Lower lobe of right lung (tissue), 2 donors: ENCODE results near the gene RGMA. TPM values are rescaled to one million over a fixed set of nuclear protein-coding genes. Genes with fewer than 3 reads are reported as not detected.

Experiments
- ATAC-seq, 2 donors: fragments of 200-7000 bp; cut with Tn5 transposase; one replicate each; pipeline ENCODE4 v1.9.1; 2020 to 2022; ENCODE audit warnings: mild to moderate bottlenecking in 2 of 2, moderate library complexity in 2 of 2
- DNase-seq: peaks from one replicate; pipeline ENCODE4 v3.0.0-alpha.2; 2020
- H3K27ac ChIP-seq: fragments of 200-600 bp; one replicate; pipeline ENCODE4 v1.8.0; 2022
- H3K27me3 ChIP-seq: fragments of 200-600 bp; one replicate; pipeline ENCODE4 v1.8.0; 2022; ENCODE audit warnings: low read depth
- H3K36me3 ChIP-seq: fragments of 200-600 bp; one replicate; pipeline ENCODE4 v1.8.0; 2022; ENCODE audit warnings: mild to moderate bottlenecking
- H3K4me1 ChIP-seq: fragments of 200-600 bp; one replicate; pipeline ENCODE4 v1.8.0; 2022
- H3K4me3 ChIP-seq: fragments of 200-600 bp; one replicate; pipeline ENCODE4 v1.8.0; 2022; ENCODE audit warnings: mild to moderate bottlenecking
- H3K9me3 ChIP-seq: fragments of 200-600 bp; one replicate; pipeline ENCODE4 v1.8.0; 2022
- intact Hi-C: fragments of 100-400 bp; cut with DNase I; formaldehyde crosslinking; loops from one replicate; pipeline ENCODE4 v1.11.0; 2022
- total RNA-seq: library from RNA; stranded (reverse); fragmentation: NEBNext Ultra II Directional; extraction: Animal tissue kit (Norgen Biotek cat#: 25700); gene quantifications from one replicate; pipeline ENCODE4 v1.2.1, GENCODE V29; 2021
- TF ChIP-seq, protein P1 (sequence below): fragments of 200-600 bp; IDR thresholded peaks from one replicate; pipeline ENCODE4 v1.8.0; 2022; ENCODE audit warnings: antibody characterized with exemption, mild to moderate bottlenecking
- donor health status: DM: no; HTN: yes; CAD: no; lungs with severe emphysema.

Gene RGMA
- total RNA-seq, 1 donor from 2014 or later = 9.7 TPM

DNA sequence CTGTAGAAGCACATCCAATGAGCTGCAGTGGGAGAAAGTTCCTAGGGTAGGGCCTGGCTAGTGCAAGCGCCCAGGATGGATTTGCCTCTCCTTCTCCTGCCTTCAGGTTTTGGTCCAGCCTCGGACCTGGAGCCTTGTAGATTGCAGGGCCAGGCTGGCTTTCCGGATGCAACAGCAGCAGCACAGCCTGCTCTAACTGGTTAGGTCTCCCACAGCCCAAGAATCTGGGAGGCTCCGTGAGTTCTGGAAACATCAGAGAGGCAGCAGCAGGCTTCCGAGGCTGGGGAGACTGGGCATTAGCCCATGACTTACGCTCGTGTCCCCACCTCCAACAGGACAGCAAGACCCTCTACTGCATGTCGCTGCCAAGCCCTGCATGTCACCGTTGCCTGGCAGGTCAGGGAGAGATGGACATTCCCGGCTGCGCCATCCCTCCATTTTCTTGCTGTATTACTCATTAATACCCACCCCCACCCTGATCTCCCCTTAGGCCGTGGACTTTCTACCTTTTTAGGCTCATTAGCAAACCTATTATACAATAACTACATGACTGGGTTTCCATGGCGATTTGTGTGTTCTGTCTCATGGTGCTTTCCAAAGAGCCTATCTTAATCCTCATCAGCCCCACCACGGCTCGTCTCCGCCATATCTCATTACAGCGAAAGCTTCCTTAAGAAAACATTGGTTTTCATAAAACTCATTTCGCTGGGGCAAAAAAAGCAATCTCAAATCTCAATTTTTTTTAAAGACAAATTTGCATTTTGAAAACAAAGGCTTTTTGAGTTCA, 40.9 kb upstream of the RGMA start:
- TF ChIP-seq, protein P1, sequence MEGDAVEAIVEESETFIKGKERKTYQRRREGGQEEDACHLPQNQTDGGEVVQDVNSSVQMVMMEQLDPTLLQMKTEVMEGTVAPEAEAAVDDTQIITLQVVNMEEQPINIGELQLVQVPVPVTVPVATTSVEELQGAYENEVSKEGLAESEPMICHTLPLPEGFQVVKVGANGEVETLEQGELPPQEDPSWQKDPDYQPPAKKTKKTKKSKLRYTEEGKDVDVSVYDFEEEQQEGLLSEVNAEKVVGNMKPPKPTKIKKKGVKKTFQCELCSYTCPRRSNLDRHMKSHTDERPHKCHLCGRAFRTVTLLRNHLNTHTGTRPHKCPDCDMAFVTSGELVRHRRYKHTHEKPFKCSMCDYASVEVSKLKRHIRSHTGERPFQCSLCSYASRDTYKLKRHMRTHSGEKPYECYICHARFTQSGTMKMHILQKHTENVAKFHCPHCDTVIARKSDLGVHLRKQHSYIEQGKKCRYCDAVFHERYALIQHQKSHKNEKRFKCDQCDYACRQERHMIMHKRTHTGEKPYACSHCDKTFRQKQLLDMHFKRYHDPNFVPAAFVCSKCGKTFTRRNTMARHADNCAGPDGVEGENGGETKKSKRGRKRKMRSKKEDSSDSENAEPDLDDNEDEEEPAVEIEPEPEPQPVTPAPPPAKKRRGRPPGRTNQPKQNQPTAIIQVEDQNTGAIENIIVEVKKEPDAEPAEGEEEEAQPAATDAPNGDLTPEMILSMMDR = no peak

DNA sequence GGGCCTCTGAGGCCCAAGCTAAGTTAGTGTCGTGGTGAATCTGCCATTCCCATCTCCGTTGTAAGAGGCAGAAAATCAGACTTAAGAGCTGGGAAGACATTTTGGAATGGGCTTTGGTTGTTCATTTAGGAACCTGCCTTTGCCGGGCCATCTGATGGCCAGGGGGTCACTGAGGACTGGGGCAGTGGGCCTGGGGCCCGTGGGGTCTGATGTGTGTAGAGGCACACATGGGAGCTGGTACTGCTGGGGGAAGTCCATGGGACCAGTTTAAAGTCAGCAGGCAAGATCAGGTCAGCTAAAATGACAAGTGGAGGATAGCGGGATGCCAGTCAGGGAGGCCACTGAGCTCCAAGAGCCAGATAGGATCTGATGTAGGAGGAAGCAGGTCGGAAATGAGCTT, 38.3 kb upstream of the RGMA start:
- Histone ChIP-seq H3K4me3 (no peak overlapping the region), H3K4me1 (no peaks in the 10 kb centered on the region), H3K9me3 (no peaks in the 10 kb centered on the region), H3K36me3 (no peaks in the 10 kb centered on the region), H3K27me3 (no peaks in the 10 kb centered on the region), H3K27ac (no peak overlapping the region)
- TF ChIP-seq, protein P1 = no peak
- ATAC-seq (no peak), DNase-seq (no peak)
- intact Hi-C loops = no loop called here

More for the DNA sequence above, 40.9 kb upstream of the RGMA start:
- H3K9me3 ChIP-seq = no peaks in the 10 kb centered on the region
- H3K36me3 ChIP-seq = no peaks in the 10 kb centered on the region
- H3K4me3 ChIP-seq = no peak overlapping the region
- H3K27ac ChIP-seq = no peak overlapping the region
- ATAC-seq = no peak
- no peaks in the 10 kb centered on the region for H3K27me3 ChIP-seq
- DNase-seq = no peak
- intact Hi-C loops = no loop called here
- H3K4me1 ChIP-seq = no peaks in the 10 kb centered on the region

GRCh38 chr15:93126599-93126998, 37.6 kb upstream of the RGMA start:
- no peak overlapping the region for H3K27ac ChIP-seq
- TF ChIP-seq, protein P1 = no peak
- intact Hi-C loops = no loop called here
- no peak overlapping the region for H3K4me3 ChIP-seq
- H3K9me3 ChIP-seq = no peaks in the 10 kb centered on the region
- H3K27me3 ChIP-seq = no peaks in the 10 kb centered on the region
- H3K4me1 ChIP-seq = no peaks in the 10 kb centered on the region
- no peaks in the 10 kb centered on the region for H3K36me3 ChIP-seq
- ATAC-seq (peak; percentile 33 to 64), DNase-seq (no peak)

- H3K4me1 ChIP-seq = no peaks in the 10 kb centered on the region
- no peaks in the 10 kb centered on the region for H3K27me3 ChIP-seq
- no peak overlapping the region for H3K27ac ChIP-seq
- H3K9me3 ChIP-seq = no peaks in the 10 kb centered on the region
- DNase-seq (no peak), ATAC-seq (no peak)
- no peak overlapping the region for H3K4me3 ChIP-seq
- intact Hi-C loops = no loop called here
- TF ChIP-seq, protein P1 = no peak
- H3K36me3 ChIP-seq = no peaks in the 10 kb centered on the region
Observed at GRCh38 chr15:93126148-93126547, 37.1 kb upstream of the RGMA start.

DNA sequence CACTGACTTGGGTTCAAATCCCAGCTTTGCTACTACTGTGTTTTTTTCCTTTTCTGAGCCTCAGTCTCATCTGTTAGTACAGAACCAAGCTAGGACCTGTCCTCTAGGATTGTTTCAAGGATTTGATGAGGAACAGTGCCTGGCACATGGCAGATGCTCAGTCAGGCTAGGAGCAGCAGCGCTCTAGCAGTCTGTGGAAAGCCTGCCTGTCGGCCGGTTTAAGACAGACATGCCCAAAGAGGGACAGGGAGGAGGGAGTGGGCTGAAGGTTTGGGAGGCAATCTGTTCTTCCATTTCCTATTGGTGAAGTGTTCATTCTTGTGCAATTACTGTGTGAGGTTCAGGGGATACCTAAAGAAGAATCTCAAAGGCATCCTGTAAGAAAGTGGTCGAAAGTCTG, 35.1 kb upstream of the RGMA start:
- Histone ChIP-seq H3K27ac (no peak overlapping the region), H3K36me3 (no peaks in the 10 kb centered on the region), H3K4me3 (no peak overlapping the region), H3K4me1 (no peaks in the 10 kb centered on the region), H3K9me3 (no peaks in the 10 kb centered on the region), H3K27me3 (no peaks in the 10 kb centered on the region)
- TF ChIP-seq, protein P1 = no peak
- DNase-seq (no peak), ATAC-seq (no peak)
- intact Hi-C loops = no loop called here
